ENCODE data around the gene FKBP8.

GRCh38 chr19:18559685-18560084 lies 16.3 kb upstream of the FKBP8 start:
- TF ChIP-seq USF2 (CRISPR knock-in tag; IDR thresholded peaks at IDR 0.05) (no peak), CTCF (IDR thresholded peaks at IDR 0.05) (no peak), IRF2 (CRISPR knock-in tag; IDR thresholded peaks at IDR 0.05; ENCODE audit: borderline replicate concordance, low read depth) (no peak), FOXP1 (CRISPR knock-in tag; IDR thresholded peaks at IDR 0.05; ENCODE audit: borderline replicate concordance) (no peak), ZNF121 (CRISPR knock-in tag; IDR thresholded peaks at IDR 0.05) (no peak), FOXP4 (CRISPR knock-in tag; IDR thresholded peaks at IDR 0.05) (no peak), MAX (CRISPR knock-in tag; IDR thresholded peaks at IDR 0.05) (no peak), ZNF263 (CRISPR knock-in tag; IDR thresholded peaks at IDR 0.05; ENCODE audit: low read depth) (no peak), NR3C1 (CRISPR knock-in tag; conservative IDR thresholded peaks at IDR 0.05; ENCODE audit: low read depth) (no peak), CDX4 (CRISPR knock-in tag; IDR thresholded peaks at IDR 0.05; ENCODE audit: borderline replicate concordance) (no peak), HMGA2 (CRISPR knock-in tag; IDR thresholded peaks at IDR 0.05) (no peak), SP1 (CRISPR knock-in tag; conservative IDR thresholded peaks at IDR 0.05) (no peak)

Measured in WTC11 (cell line).